GM12878 (cell line): Measurements from ENCODE around the gene CLCNKA. TPM values are rescaled to one million over a fixed set of nuclear protein-coding genes. Genes with fewer than 3 reads are reported as not detected.

Source experiments
- ATAC-seq: fragments of 200-7000 bp; cut with Tn5 transposase; 3 replicates; pipeline ENCODE4 v1.9.1; 2020; ENCODE audit warnings: mild to moderate bottlenecking, moderate library complexity
- BruUV-seq: library from RNA; stranded (reverse); fragments of 400-500 nt; replicated peaks from 2 replicates; lab custom pipeline; 2021; lab: Mats Ljungman, UMichigan
- CTCF ChIA-PET: fragments of 300-600 bp; sonication (Branson Sonifier 250); formaldehyde crosslinking; extraction: SDS; loops from one replicate; lab custom pipeline; 2021; ENCODE audit warnings: inconsistent platforms; lab: Yijun Ruan, JAX
- POLR2A ChIA-PET: fragments of 350-600 bp; formaldehyde crosslinking; extraction: SDS; loops from one replicate; lab custom pipeline; 2021; ENCODE audit warnings: inconsistent platforms; lab: Charles Lee
- RAD21 ChIA-PET: fragments of 300-600 bp; sonication (Branson Sonifier 250); formaldehyde crosslinking; loops from one replicate; lab custom pipeline; 2023; ENCODE audit warnings: antibody characterized with exemption; ENCODE audit not compliant: unreplicated experiment; lab: Charles Lee
- SMC1A ChIA-PET: fragments of 300-600 bp; sonication (Branson Sonifier 250); formaldehyde crosslinking; loops from one replicate; lab custom pipeline; 2023; ENCODE audit not compliant: unreplicated experiment, uncharacterized antibody; lab: Charles Lee
- DNase-seq: peaks from one replicate; pipeline ENCODE4 v3.0.0-alpha.2; 2011; ENCODE audit warnings: low read depth, low spot score
- FAIRE-seq: peaks from 3 replicates; lab custom pipeline; 2011; peaks lifted over from hg19 to GRCh38; lab: Jason Lieb, UNC
- H2AFZ ChIP-seq: 2 replicates; pipeline ENCODE4 v1.6.0; 2011; ENCODE audit warnings: low read depth, low read length, control low read depth; ENCODE audit not compliant: control insufficient read depth
- H3K27ac ChIP-seq: 2 replicates; pipeline ENCODE4 v1.5.1; 2011; ENCODE audit warnings: control low read depth; ENCODE audit not compliant: control insufficient read depth, insufficient read depth
- H3K27me3 ChIP-seq, 2 experiments: replicated peaks in 1 of 2; 2 replicates each; pipeline versions ENCODE4 v1.6.0 to v1.6.1; 2011; ENCODE audit warnings: low read length in 1 of 2; ENCODE audit not compliant: control insufficient read depth in 2 of 2, insufficient read depth in 2 of 2
- H3K36me3 ChIP-seq, 2 experiments: 2 replicates each; pipeline ENCODE4 v1.5.1; 2011; ENCODE audit warnings: low read length in 1 of 2; ENCODE audit not compliant: control insufficient read depth in 2 of 2, insufficient read depth in 2 of 2
- H3K4me1 ChIP-seq: 2 replicates; pipeline ENCODE4 v1.6.1; 2011; ENCODE audit warnings: mild to moderate bottlenecking, low read length, moderate library complexity, mixed read lengths; ENCODE audit not compliant: control insufficient read depth, insufficient read depth
- H3K4me2 ChIP-seq: 2 replicates; pipeline ENCODE4 v1.6.0; 2011; ENCODE audit warnings: control low read depth; ENCODE audit not compliant: control insufficient read depth, insufficient read depth
- H3K4me3 ChIP-seq: fragments of 200-600 bp; sonication (generic); 2 replicates; pipeline ENCODE4 v1.5.1; 2016
- H3K79me2 ChIP-seq: 2 replicates; pipeline ENCODE4 v1.6.0; 2011; ENCODE audit warnings: low read length; ENCODE audit not compliant: control insufficient read depth, insufficient read depth
- H3K9ac ChIP-seq: 2 replicates; pipeline ENCODE4 v1.8.0; 2011; ENCODE audit warnings: low read length, control low read depth, mixed read lengths; ENCODE audit not compliant: control insufficient read depth, insufficient read depth
- H3K9me3 ChIP-seq: replicated peaks from 3 replicates; pipeline ENCODE4 v1.5.1; 2011; ENCODE audit warnings: mild to moderate bottlenecking, low read length; ENCODE audit not compliant: control insufficient read depth, insufficient read depth
- H4K20me1 ChIP-seq: 2 replicates; pipeline ENCODE4 v1.6.0; 2011; ENCODE audit not compliant: control insufficient read depth, insufficient read depth
- BCLAF1 ChIP-seq: fragments of 450-650 bp; IDR thresholded peaks from 2 replicates; pipeline ENCODE4 v1.6.1; 2017; ENCODE audit warnings: antibody characterized with exemption, mild to moderate bottlenecking, moderate library complexity
- CUX1 ChIP-seq: IDR thresholded peaks from 2 replicates; pipeline ENCODE4 v1.6.1; 2012; ENCODE audit warnings: improper control_type of control experiment, low read depth, low read length; ENCODE audit not compliant: insufficient replicate concordance
- FOS ChIP-seq: IDR thresholded peaks from 3 replicates; pipeline ENCODE4 v1.6.1; 2011; ENCODE audit warnings: borderline replicate concordance; ENCODE audit not compliant: insufficient read length; ENCODE audit errors: extremely low read depth
- GATAD2B ChIP-seq: fragments of 450-650 bp; conservative IDR thresholded peaks from 2 replicates; pipeline ENCODE4 v1.6.1; 2017; ENCODE audit warnings: low read depth, mild to moderate bottlenecking, moderate library complexity
- HSF1 ChIP-seq: fragments of 150-350 bp; IDR thresholded peaks from 2 replicates; pipeline ENCODE4 v1.6.1; 2014; ENCODE audit warnings: mild to moderate bottlenecking, low read depth, low read length
- MAX ChIP-seq: IDR thresholded peaks from 2 replicates; pipeline ENCODE4 v1.6.1; 2012; ENCODE audit warnings: low read depth, low read length, improper control_type of control experiment
- SMC3 ChIP-seq: IDR thresholded peaks from 2 replicates; pipeline ENCODE4 v1.6.1; 2011; ENCODE audit warnings: low read length, improper control_type of control experiment, borderline replicate concordance
- ZBTB11 ChIP-seq: fragments of 450-650 bp; formaldehyde crosslinking; IDR thresholded peaks from 2 replicates; pipeline ENCODE4 v1.5.0; 2022; ENCODE audit warnings: mild to moderate bottlenecking, missing genetic modification characterization
- ZNF207 ChIP-seq: fragments of 450-650 bp; IDR thresholded peaks from 2 replicates; pipeline ENCODE4 v1.6.1; 2014; ENCODE audit warnings: antibody characterized with exemption, mild to moderate bottlenecking, borderline replicate concordance
- ZNF24 ChIP-seq: fragments of 450-650 bp; IDR thresholded peaks from 2 replicates; pipeline ENCODE4 v1.6.1; 2017; ENCODE audit warnings: antibody characterized with exemption, mild to moderate bottlenecking
- WGBS: methylation state at CpG from one replicate; pipeline ENCODE4 v1.1.6; 2016; ENCODE audit warnings: low lambda C conversion rate; ENCODE audit not compliant: insufficient replicate concordance, insufficient coverage; ENCODE audit errors: missing lambda C conversion rate; 5-methylcytosine and 5-hydroxymethylcytosine counted together
- in situ Hi-C: fragments of 300-500 bp; cut with MboI; formaldehyde crosslinking; loops from 9 replicates; pipeline ENCODE4 v1.14.3; 2018; ENCODE audit warnings: mixed read lengths
- intact Hi-C: fragments of 100-400 bp; cut with micrococcal nuclease; formaldehyde crosslinking; loops from one replicate; pipeline ENCODE4 v1.14.2; 2022; ENCODE audit not compliant: unreplicated experiment
- polyA plus RNA-seq, 11 experiments: library from polyadenylated mRNA; depleted of rRNA in 4 of 11; unstranded in 6 of 11; stranded (reverse) in 5 of 11; fragments of >200 nt; fragmentation: Nextera tagmentation in 4 of 11; fragmentation: Illumina TruSeq in 1 of 11; extraction: Ambion mirVana in 4 of 11; extraction: Trizol in 1 of 11; gene quantifications; 1 replicate in 1 of 11; 2 replicates in 10 of 11; pipeline versions ENCODE4 v1.2.1 to v1.2.3, GENCODE V29; 2011 to 2016; ENCODE audit warnings: inconsistent platforms in 2 of 11, missing spikeins in 2 of 11, low read depth in 1 of 11
- total RNA-seq, 4 experiments: library from RNA; depleted of rRNA in 3 of 4; stranded (reverse); fragments of >200 nt in 3 of 4; fragmentation: Illumina TruSeq in 1 of 4; extraction: Trizol in 1 of 4; gene quantifications; 2 replicates each; pipeline versions ENCODE4 v1.2.1 to v1.2.3, GENCODE V29; 2013 to 2021

The CLCNKA gene
- total and polyA plus RNA-seq, 10 of the 15 experiments (the other 5 are each of a cell fraction or from before 2014, with no cell fraction given): 0.02 to 0.15 (median 0.08) TPM; not detected in 6

GRCh38 chr1:16029288-16029687 is 7.5 kb downstream of the CLCNKA start:
- no peaks in the 10 kb centered on the region for H4K20me1 ChIP-seq
- FAIRE-seq (no peak), DNase-seq (no peak), ATAC-seq (no peak)
- intact Hi-C loops: no loop called here
- no peak overlapping the region for H3K9ac ChIP-seq
- BruUV-seq: no TSS peak
- no peaks in the 10 kb centered on the region for H3K36me3 ChIP-seq
- H2AFZ ChIP-seq: no peak overlapping the region
- ChIA-PET POLR2A (no interaction called here), RAD21 (no interaction called here), SMC1A (interaction anchor here (1.3 kb wide), 1 partner anchor 19 kb away, joined by 3 read pairs; no protein-coding TSS in a partner anchor), CTCF (no interaction called here)
- no peaks in the 10 kb centered on the region for H3K79me2 ChIP-seq
- in situ Hi-C loops: no loop called here
- 0% methylated on average over 1 of the region's 1 CpG for WGBS
- no peaks in the 10 kb centered on the region for H3K27me3 ChIP-seq
- no peaks in the 10 kb centered on the region for H3K9me3 ChIP-seq
- no peak overlapping the region for H3K27ac ChIP-seq
- H3K4me3 ChIP-seq: no peak overlapping the region
- H3K4me1 ChIP-seq: no peaks in the 10 kb centered on the region
- H3K4me2 ChIP-seq: no peak overlapping the region
- TF ChIP-seq ZNF24 (no peak), FOS (no peak), ZNF207 (no peak), BCLAF1 (no peak), CUX1 (no peak), HSF1 (no peak), GATAD2B (no peak), SMC3 (no peak), ZBTB11 (CRISPR knock-in tag) (no peak), MAX (no peak)
